Fibroblast of peridontal ligament (primary cell): ENCODE measurements around the gene IL20RB.
A peak's percentile ranks its signal among the peaks of the same experiment; 100 is the strongest.
"Not testable (repeated sequence)": the region's sequence is repeated elsewhere in the genome, so short reads cannot be mapped to it uniquely, and the experiment has no call there.

ENCODE experiments used
- DNase-seq: peaks from one replicate; pipeline ENCODE4 v3.0.0-alpha.2; 2010; ENCODE audit errors: extremely low read depth

IL20RB gene

DNA sequence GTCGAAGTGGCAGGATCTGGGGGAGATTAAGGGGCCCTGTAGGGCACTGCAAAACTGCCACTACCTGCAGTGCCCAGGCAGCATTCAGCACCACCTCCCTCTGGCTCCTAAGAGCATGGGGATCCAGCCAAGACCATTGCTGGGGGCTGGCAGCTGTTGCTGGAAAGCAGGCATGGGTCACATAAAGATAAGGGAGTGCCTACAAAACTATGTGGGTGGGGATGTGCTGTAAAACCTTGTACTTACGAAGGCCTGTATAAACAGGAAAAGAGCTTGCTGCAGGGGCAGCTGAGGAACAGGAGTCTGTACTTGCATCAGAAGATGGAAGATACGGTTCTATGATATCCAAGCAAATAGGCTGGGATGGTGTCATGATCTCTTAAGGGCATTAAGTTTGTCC lies 27.1 kb downstream of the IL20RB start:
- DNase-seq = no peak

GRCh38 chr3:136987398-136987980 lies 29.7 kb downstream of the IL20RB start:
- DNase-seq = not testable (repeated sequence)

DNA sequence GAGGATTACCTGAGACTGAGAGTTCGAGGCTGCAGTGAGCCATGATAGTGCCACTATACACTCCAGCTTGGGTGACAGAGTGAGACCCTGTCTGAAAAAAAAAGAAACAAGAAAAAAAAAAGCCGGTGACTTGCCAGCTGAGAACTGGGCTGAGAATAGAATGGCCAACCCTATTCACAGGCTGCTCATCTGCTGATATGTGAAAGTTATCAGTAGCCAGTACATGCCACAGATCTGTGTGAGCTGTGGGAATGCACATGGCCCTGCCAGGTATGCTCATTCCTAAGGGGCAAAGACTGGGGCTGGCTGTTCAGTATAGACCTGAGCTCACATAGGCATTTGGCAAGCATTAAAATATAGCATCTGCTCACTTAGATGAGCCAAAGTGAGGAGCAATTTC lies 30.9 kb downstream of the IL20RB start:
- no peak for DNase-seq

DNA sequence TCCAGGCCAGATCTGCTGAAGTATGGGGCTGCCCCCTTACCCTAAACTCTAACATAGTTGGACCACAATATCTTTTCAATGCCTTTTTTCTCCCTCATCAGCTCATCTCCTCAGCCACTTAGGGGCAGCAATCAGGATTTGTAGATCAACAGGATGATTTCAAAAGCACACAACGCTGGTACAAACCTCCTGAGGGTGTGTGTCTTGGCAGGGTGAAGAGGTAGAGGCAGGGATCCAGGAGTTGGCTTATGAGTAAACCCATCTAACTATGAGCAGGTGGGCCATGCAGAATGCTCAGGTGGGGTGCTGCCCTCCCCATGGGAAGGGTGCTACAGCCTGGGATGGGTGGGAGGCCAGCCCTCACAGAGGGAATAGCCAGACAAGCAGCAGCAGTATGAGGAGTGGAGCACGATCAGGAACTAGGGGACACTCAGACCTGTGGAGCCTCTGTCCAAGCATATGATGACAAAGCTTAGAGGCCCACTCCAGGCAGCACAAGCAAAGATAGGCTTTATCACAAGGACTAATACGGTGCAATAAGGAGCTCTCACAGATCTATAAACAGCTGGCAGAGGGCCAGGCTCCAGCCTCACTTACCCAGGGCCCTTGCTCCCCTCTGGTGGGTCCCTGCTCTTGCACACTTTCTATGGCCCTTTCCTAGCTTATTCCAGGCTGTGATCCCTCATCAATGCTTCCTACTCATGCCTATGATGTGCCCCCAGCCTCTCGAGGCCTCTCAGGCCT lies 32.2 kb downstream of the IL20RB start:
- no peak for DNase-seq

GRCh38 chr3:136990826-136991225 lies 33.0 kb downstream of the IL20RB start:
- DNase-seq = no peak

- DNase-seq = no peak
Observed at GRCh38 chr3:136992115-136992514, 34.3 kb downstream of the IL20RB start.

DNA sequence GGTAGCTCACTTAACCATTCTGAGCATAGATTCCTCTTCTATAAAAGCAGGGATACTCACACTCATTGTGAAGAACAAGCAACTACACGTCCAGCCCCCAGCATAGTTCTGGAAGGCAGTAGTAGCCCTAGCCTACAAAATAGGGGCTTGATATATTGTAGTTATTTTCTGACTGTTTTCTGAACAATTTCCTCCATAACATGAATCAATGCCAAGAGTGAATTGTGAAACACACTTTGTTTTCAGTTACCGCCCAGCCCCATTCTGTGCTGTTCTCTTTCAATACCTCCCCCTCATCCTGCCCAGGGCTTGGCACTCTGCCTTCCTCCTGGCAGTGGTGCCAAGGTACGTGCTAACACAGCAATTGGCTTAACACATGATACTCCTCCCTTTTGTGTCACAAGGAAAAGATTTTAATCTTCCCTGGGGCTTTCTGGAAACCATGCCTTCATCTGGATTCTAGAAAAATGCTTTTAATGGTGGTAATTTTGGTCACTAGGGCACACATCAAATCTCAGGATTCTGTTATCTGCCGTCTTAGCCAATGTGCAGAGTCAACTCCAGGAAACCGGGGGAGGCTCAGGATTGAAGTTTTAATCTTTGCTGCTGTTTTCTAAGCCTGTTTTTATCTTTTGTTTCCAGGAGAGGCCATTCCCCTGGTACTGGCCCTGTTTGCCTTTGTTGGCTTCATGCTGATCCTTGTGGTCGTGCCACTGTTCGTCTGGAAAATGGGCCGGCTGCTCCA lies 37.2 kb downstream of the IL20RB start:
- DNase-seq = peak; percentile 90

- no peak for DNase-seq
Observed at GRCh38 chr3:136995652-136996051, 37.9 kb downstream of the IL20RB start.

- DNase-seq = no peak
Observed at GRCh38 chr3:137000039-137000438, 42.3 kb downstream of the IL20RB start.

- not testable (repeated sequence) for DNase-seq
Observed at GRCh38 chr3:137007376-137007775, 49.6 kb downstream of the IL20RB start.

DNA sequence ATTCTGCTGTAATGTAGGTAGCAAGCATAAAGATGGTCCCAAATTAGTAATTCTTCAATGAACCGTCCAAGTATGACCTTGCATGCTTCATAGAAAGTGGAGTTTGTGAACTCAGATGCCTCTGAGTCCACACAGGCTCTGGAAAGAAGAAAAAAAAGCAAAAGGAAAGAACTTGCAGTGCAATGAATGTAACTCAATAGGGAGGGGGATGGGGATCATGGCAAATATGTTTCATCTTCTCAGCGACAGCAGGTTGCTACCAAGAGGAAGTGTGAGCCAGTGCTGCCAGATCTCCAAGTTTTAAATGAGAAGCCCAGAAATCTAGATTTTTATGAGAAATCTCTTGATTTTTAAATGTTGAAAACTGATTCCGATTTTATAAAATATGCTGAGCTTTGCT lies 50.3 kb downstream of the IL20RB start:
- DNase-seq = no peak

GRCh38 chr3:137008976-137009375 lies 51.2 kb downstream of the IL20RB start:
- no peak for DNase-seq

GRCh38 chr3:137010137-137010536 lies 52.4 kb downstream of the IL20RB start:
- no peak for DNase-seq

GRCh38 chr3:137011153-137011552 lies 53.4 kb downstream of the IL20RB start:
- no peak for DNase-seq

DNA sequence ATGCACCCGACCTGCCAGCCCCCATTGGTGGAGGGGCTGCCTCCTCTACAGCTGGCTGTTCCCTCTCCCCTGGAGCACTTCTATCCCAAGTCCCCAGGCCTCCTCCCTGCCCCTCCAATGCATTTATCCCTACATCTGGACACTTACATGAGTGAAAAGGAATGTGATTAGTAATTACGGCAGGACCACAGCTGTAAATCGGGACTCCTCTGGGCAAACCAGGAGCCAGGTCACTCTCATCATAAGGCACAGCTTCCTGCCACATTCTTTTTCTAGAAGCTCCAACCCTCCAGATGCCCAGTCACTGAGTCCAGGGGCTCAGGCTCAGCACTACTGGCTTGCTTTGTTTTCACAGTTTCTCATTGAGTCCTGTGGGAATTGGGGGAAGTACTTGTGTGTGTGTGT lies 54.3 kb downstream of the IL20RB start:
- DNase-seq = peak; percentile 73

DNA sequence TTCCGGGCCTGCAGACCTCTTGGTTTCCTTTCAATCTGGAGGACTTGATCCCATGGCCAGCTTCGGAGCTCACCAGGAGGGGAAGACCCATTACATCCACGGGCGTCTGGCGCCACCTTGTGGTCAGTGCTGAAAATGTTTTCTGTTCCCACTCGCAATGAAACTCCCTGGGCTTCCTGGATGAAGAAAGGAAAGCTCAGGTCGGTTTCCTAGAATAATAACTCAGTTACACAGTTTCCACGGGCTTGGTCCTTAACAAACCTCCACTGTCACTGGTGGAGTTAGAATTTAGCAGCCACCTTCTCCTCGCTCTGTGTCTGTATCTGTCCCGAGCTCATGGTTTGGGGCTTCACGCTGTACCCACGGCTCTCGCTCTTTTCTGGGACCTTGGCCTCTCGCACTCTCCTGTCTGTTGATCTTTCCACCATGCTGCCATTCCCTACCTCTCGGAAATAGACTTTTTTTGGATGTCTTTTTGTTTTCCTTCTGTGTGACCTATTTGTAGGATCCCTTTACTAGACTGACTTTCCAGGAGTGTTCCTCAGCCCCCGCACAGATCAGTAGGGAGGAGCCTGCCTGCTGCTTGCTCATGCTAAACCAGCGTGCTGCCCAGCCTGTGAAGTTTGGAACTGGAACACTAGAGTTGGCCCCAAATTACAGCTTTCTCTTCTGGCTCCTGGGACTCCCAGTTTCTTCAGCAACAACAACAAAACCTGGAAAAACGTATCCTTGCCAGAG lies 56.3 kb downstream of the IL20RB start:
- DNase-seq = peak; percentile 94

GRCh38 chr3:137017316-137017715 lies 59.5 kb downstream of the IL20RB start:
- DNase-seq = not testable (repeated sequence)

GRCh38 chr3:137020315-137020714 lies 62.5 kb downstream of the IL20RB start:
- DNase-seq = no peak

DNA sequence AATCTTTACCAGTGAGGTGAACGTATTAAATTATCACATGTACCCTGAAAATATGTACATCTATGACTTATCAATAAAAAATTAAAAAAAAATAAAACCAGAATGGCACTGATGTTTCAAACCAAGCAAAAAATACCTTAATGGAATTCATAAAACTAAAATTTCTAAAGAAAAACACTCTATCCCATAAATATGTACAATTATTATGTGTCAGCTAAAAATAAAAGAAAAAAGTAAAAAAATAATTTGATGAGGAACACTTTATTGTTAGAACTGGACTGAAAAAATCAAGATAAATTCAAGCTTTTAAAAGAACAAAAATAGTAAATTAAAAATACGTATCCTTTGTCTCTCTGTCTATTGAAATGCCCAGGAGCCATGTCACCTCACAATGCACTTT lies 63.1 kb downstream of the IL20RB start:
- no peak for DNase-seq

DNA sequence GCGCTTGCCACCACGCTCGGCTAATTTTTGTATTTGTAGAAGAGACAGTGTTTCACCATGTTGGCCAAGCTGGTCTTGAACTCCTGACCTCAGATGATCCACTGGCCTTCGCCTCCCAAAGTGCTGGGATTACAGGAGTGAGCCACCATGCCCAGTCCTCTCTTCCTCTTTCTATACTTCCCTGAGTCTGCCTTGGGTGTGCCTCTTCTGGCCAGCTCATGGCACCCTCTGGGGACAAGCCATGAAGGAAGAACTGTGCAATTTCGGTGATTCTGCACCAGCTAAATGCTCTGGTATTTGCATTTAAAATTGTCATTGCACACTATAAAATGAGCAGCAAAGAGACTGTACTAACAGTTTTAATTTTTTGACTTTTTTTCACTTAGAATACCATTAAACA lies 66.6 kb downstream of the IL20RB start:
- no peak for DNase-seq

DNA sequence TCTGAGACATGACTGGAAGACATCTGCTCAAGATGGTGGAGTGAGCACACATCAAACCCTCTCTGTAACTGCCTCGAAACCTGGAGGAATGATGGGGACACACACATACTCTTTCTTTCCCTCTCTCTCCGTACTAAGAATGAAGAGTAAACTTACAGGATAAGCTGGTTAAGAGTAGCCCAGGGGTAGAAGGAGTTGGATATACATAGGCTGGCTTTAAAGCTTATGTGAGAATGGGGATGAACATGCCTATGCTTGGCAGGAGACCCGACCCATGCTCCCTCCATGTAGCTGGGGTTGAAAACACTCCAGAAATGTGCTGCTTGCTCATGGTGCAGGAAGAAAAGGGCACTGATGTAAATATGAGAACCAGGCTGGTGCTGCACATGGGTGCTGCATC lies 68.9 kb downstream of the IL20RB start:
- DNase-seq = no peak

GRCh38 chr3:137032465-137033120 lies 74.8 kb downstream of the IL20RB start:
- DNase-seq = peak; percentile 80
